ENCODE data around the gene GADD45B. TPM values are rescaled to one million over a fixed set of nuclear protein-coding genes. Genes with fewer than 3 reads are reported as not detected.

The GADD45B gene
- total and polyA plus RNA-seq, 3 donors from 2014 or later: 16.9 to 59.7 (median 30.5) TPM

DNA sequence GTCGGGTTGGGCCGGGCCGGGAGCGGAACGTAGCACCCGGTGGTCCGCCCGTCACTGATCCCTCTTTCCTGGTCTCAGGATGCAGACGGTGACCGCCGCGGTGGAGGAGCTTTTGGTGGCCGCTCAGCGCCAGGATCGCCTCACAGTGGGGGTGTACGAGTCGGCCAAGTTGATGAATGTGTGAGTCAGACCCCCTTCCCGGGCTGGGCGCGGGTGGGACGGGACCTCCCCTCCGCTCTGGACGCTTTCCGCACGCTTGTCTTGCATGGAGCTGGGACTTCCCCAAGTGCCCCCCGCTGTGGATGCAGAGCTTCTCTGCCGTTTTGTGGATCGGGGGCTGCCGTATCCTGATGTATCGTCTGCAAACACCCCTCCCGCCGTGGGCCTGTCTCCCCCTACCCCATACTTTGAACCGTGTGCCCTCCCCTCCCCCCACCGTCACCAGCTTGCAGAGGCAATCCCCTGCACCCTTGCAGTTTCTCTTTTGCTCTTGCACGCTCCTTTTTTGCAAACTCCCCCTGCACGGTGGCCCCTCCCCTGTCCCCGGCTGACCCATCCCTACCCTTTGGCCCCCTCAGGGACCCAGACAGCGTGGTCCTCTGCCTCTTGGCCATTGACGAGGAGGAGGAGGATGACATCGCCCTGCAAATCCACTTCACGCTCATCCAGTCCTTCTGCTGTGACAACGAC is 669 bp downstream of the GADD45B start:
- WGBS, 2 donors: 1 to 2% methylated on average over 24 to 40 of the region's 42 CpGs
- intact Hi-C loops (cut with DNase I; ENCODE audit: low total_unique reads): loop anchor here (2.0 to 10.0 kb wide), 3 partner anchors 66 to 138 kb away; no protein-coding TSS in a partner anchor
- Histone ChIP-seq H3K27ac (peak overlapping the region; percentile 75 to 84), H3K4me3 (peak overlapping the region; percentile 79 to 90), H3K4me1 (peaks cover 3% of the 10 kb centered on the region), H3K36me3 (ENCODE audit: low read depth, missing control alignments) (no peaks in the 10 kb centered on the region), H3K9me3 (no peaks in the 10 kb centered on the region), H3K27me3 (no peaks in the 10 kb centered on the region)
- peak; percentile 41 for DNase-seq
- TF ChIP-seq CTCF (IDR thresholded peaks at IDR 0.05) (no peak), POLR2A (IDR thresholded peaks at IDR 0.05) (no peak)

- DNase-seq: no peak
- Histone ChIP-seq H3K36me3 (ENCODE audit: low read depth, missing control alignments) (no peaks in the 10 kb centered on the region), H3K27ac (peak overlapping the region; percentile 75 to 84), H3K27me3 (no peaks in the 10 kb centered on the region), H3K4me1 (peaks cover 3% of the 10 kb centered on the region), H3K4me3 (peak overlapping the region; percentile 79 to 90), H3K9me3 (no peaks in the 10 kb centered on the region)
- WGBS, 2 donors: 14 to 20% methylated on average over 7 to 27 of the region's 27 CpGs
- no peak for TF ChIP-seq CTCF (IDR thresholded peaks at IDR 0.05)
- no peak for TF ChIP-seq POLR2A (IDR thresholded peaks at IDR 0.05)
- intact Hi-C loops (cut with DNase I; ENCODE audit: low total_unique reads): loop anchor here (2.0 to 10.0 kb wide), 3 partner anchors 65 to 138 kb away; no protein-coding TSS in a partner anchor
These were observed 1.3 kb downstream of the GADD45B start for GRCh38 chr19:2477141-2477710.

DNA sequence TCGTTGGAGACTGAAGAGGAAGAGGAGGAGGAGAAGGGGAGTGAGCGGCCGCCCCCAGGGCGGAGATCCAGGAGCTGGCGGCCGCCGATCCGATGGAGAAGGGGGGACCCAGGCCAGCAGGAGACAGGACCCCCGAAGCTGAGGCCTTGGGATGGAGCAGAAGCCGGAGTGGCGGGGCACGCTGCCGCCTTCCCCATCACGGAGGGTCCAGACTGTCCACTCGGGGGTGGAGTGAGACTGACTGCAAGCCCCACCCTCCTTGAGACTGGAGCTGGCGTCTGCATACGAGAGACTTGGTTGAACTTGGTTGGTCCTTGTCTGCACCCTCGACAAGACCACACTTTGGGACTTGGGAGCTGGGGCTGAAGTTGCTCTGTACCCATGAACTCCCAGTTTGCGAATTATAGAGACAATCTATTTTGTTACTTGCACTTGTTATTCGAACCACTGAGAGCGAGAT is 1.8 kb downstream of the GADD45B start:
- intact Hi-C loops (cut with DNase I; ENCODE audit: low total_unique reads): loop anchor here (2.0 to 10.0 kb wide), 3 partner anchors 65 to 137 kb away; no protein-coding TSS in a partner anchor
- H3K4me1 ChIP-seq: peaks cover 3% of the 10 kb centered on the region
- no peaks in the 10 kb centered on the region for H3K36me3 ChIP-seq (ENCODE audit: low read depth, missing control alignments)
- no peaks in the 10 kb centered on the region for H3K9me3 ChIP-seq
- H3K27ac ChIP-seq: peak overlapping the region; percentile 75 to 84
- peak overlapping the region; percentile 79 to 90 for H3K4me3 ChIP-seq
- peak; percentile 47 for DNase-seq
- WGBS, 2 donors: 32 to 36% methylated on average over 18 to 21 of the region's 21 CpGs
- TF ChIP-seq CTCF (IDR thresholded peaks at IDR 0.05): no peak
- TF ChIP-seq POLR2A (IDR thresholded peaks at IDR 0.05): no peak
- no peaks in the 10 kb centered on the region for H3K27me3 ChIP-seq

DNA sequence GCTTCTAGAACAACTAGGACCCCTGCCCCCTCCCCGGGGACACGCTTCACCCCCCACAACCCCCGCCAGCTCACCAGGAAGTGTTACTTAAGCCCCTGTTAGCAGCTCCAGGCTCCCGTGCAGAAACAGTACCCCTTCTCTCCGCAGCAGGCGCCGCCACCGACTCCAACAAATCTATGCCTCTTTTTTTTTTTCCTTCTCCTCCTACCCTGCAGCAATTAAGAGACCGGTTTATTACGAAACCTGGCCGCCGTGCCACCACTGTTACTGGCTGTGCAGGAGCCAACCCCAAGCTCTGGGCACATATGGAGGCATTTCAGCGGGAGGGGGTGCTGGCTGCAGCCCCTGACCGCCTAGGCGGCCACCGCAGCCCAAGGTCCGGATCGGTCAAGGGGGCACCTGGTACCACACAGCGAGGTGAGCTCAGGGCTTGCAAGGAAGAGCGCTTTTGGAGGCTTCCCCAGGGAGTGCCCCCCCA is 2.4 kb downstream of the GADD45B start:
- peak; percentile 39 for DNase-seq
- no peaks in the 10 kb centered on the region for H3K27me3 ChIP-seq
- H3K4me1 ChIP-seq: peaks cover 3% of the 10 kb centered on the region
- intact Hi-C loops (cut with DNase I; ENCODE audit: low total_unique reads): loop anchor here (5.0 to 10.0 kb wide), 2 partner anchors 64 to 136 kb away; no protein-coding TSS in a partner anchor
- peak overlapping the region; percentile 8 to 75 for H3K27ac ChIP-seq
- peak in 1 of 3 experiments; percentile 20 for TF ChIP-seq CTCF (IDR thresholded peaks at IDR 0.05)
- no peak for TF ChIP-seq POLR2A (IDR thresholded peaks at IDR 0.05)
- H3K4me3 ChIP-seq: peak overlapping the region; percentile 79 to 90
- H3K9me3 ChIP-seq: no peaks in the 10 kb centered on the region
- 25 to 34% methylated on average over 14 to 19 of the region's 20 CpGs for WGBS, 2 donors
- no peaks in the 10 kb centered on the region for H3K36me3 ChIP-seq (ENCODE audit: low read depth, missing control alignments)
